Nucleus accumbens (tissue), 56 donors: ENCODE data around the gene TGM6.
"Not testable (repeated sequence)": the region's sequence is repeated elsewhere in the genome, so short reads cannot be mapped to it uniquely, and the experiment has no call there.

Source experiments
- DNase-seq, 56 donors: peaks; one replicate each; lab custom pipeline; 2025; lab: John Stamatoyannopoulos, UW

The TGM6 gene

GRCh38 chr20:2397091-2397490, 16.4 kb downstream of the TGM6 start:
- DNase-seq, result no peak

GRCh38 chr20:2397595-2398145, 17.0 kb downstream of the TGM6 start:
- no peak for DNase-seq

- no peak for DNase-seq
Observed at GRCh38 chr20:2398449-2398848, 17.7 kb downstream of the TGM6 start.

GRCh38 chr20:2399390-2399789, 18.7 kb downstream of the TGM6 start:
- no peak for DNase-seq

- DNase-seq, result no peak
Observed at GRCh38 chr20:2400290-2400689, 19.6 kb downstream of the TGM6 start.

GRCh38 chr20:2401527-2401926, 20.8 kb downstream of the TGM6 start:
- no peak for DNase-seq

- DNase-seq, result no peak
Observed at GRCh38 chr20:2402271-2402980, 21.7 kb downstream of the TGM6 start.

- DNase-seq, result no peak
Observed at GRCh38 chr20:2403291-2404052, 22.8 kb downstream of the TGM6 start.

GRCh38 chr20:2405693-2406065, 25.0 kb downstream of the TGM6 start:
- no peak for DNase-seq

GRCh38 chr20:2407355-2407754, 26.7 kb downstream of the TGM6 start:
- not testable (repeated sequence) for DNase-seq

GRCh38 chr20:2408111-2408510, 27.4 kb downstream of the TGM6 start:
- DNase-seq, result no peak

GRCh38 chr20:2416541-2417212, 36.0 kb downstream of the TGM6 start:
- no peak for DNase-seq

- DNase-seq, result no peak
Observed at GRCh38 chr20:2417213-2417541, 36.5 kb downstream of the TGM6 start.

GRCh38 chr20:2418388-2418787, 37.7 kb downstream of the TGM6 start:
- no peak for DNase-seq

- no peak for DNase-seq
Observed at GRCh38 chr20:2420510-2420909, 39.8 kb downstream of the TGM6 start.

- DNase-seq, result no peak
Observed at GRCh38 chr20:2421247-2421646, 40.5 kb downstream of the TGM6 start.

GRCh38 chr20:2429051-2429450, 48.4 kb downstream of the TGM6 start:
- no peak for DNase-seq

GRCh38 chr20:2430538-2430937, 49.8 kb downstream of the TGM6 start:
- no peak for DNase-seq

GRCh38 chr20:2431185-2431584, 50.5 kb downstream of the TGM6 start:
- DNase-seq, result no peak

GRCh38 chr20:2446845-2447244, 66.1 kb downstream of the TGM6 start:
- DNase-seq, result no peak

GRCh38 chr20:2449386-2449785, 68.7 kb downstream of the TGM6 start:
- no peak for DNase-seq

- DNase-seq, result no peak
Observed at GRCh38 chr20:2451422-2451821, 70.7 kb downstream of the TGM6 start.
